Panc1 (cell line): ENCODE results near the gene C1QTNF4.

Source experiments
- CTCF ChIP-seq: fragments of 450-650 bp; IDR thresholded peaks from 2 replicates; pipeline ENCODE4 v1.5.1; 2017; ENCODE audit warnings: mild to moderate bottlenecking
- POLR2AphosphoS5 ChIP-seq: IDR thresholded peaks from 2 replicates; pipeline ENCODE4 v1.6.1; 2012; ENCODE audit warnings: mild to moderate bottlenecking, low read depth, low read length, moderate library complexity
- REST ChIP-seq, 2 experiments: IDR thresholded peaks; 2 replicates each; pipeline ENCODE4 v1.6.1; 2011 to 2012; ENCODE audit warnings: low read depth in 2 of 2, control low read depth in 1 of 2, low read length in 1 of 2, mild to moderate bottlenecking in 1 of 2, moderate library complexity in 1 of 2; ENCODE audit not compliant: insufficient read depth in 1 of 2

GRCh38 chr11:47599902-47600301 is 5.7 kb upstream of the C1QTNF4 start:
- TF ChIP-seq POLR2AphosphoS5 = no peak
- TF ChIP-seq CTCF = no peak
- TF ChIP-seq REST (IDR thresholded peaks at IDR 0.05; ENCODE audit: insufficient read depth in 1 of 2, low read depth in 2 of 2, low read length in 1 of 2) = no peak
